ACHN (cell line): ENCODE data around the gene OPCML.

Experiments
- DNase-seq: peaks from one replicate; pipeline ENCODE4 v3.0.0-alpha.2; 2015
- in situ Hi-C: cut with HindIII; loops from 2 replicates; pipeline ENCODE4 v1.10.0; 2017; ENCODE audit warnings: low sequenced_read_pairs, low pct_ligation_motif_present, low pct_unique_long_range_greater_than_20kb

OPCML gene

DNA sequence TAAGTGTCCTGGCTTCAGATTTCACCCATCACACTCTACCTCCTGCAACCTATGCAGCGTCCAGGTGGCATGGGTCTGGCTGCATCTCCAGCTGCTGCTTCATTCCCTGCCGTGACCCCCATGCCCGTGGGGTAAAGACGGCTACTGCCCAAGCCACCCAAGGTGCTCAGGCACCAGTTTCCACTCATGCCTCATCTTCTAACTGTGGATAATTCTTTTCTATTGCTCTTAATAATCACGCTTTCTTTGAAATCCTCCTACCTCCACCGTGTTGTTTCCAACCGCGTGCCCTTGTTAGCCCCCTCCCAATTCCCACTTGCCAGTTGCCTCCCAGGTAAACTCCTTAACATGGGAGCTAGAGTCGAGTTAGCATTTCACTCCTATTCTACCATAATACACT, 738.5 kb downstream of the OPCML start:
- DNase-seq, result no peak
- in situ Hi-C loops, result no loop called here

DNA sequence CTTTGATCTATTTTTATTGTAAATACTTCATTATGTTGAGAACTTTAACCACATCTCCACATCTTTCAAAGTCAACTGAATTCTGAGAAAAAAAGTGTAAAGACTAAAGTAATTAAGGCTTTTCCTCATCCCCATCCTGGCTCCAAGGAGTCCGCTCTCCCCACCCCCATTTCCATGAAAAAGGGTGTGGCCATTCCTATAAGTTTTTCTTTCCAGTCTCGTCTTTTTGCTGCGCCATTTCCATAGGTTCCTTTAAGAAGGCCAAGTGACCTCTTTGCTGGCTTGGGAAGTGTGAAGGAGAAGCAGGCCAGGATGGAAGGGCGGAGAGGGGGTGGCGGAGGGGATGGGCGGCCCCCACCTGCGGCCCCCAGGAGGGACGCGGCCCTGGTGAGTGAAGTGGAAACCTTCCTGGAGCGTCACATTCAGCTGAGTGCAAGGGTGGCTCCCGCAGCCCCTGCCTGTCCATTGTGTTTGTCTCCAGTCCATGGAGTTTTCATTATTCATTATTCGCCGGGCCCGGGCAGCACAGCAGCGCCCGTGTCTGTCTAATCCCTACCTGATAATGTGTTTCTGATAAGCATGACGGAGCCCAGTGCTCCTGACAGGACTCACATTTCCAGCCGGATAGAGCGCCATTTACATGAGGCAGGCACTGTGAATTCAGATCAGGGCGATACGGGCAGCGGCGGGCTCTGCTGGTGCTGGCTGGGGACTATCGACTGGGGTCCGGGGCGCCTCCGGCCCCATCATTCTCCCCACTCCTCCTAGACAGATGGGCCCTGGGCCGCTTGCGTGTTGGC, 739.8 kb downstream of the OPCML start:
- in situ Hi-C loops, result no loop called here
- DNase-seq, result no peak

DNA sequence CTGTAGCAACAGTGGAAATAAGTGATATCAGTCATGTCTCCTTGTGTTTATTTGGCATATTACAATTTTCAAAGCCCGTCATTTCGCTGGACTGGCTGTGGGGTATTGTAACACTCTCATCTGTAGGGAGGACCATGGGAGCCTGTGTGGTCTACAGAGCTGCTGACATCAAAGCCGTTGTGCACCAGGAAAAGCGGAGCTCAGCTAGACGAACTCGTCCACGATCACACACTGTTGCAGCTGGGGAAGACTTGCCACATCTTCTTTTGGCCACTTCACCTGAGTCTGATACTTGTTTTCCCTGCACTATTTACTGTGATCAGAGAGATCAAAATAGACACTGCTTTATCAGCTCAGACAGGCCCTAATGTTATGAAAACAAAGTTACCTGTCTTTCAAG, 741.3 kb downstream of the OPCML start:
- in situ Hi-C loops, result no loop called here

DNA sequence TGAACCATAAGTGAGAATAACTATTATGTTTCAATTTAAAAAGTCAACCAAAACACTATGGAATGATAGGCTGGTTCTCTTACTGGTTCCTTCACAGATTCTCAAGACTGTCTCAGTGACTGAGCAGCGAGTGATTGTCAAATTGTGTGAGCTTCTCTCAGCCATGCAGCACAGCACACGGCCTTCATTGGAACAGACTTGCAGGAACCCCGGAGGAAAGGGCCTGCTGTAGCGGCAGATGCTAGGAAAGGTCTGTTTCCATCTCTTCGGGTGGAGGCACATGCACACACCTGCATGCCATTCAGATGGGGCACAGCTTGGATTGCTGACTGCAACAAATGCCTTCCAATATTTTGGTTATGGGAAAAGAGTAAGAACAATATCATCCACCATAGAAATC, 741.8 kb downstream of the OPCML start:
- no peak for DNase-seq
- in situ Hi-C loops, result no loop called here

More for the DNA sequence above, 741.3 kb downstream of the OPCML start:
- DNase-seq, result no peak

DNA sequence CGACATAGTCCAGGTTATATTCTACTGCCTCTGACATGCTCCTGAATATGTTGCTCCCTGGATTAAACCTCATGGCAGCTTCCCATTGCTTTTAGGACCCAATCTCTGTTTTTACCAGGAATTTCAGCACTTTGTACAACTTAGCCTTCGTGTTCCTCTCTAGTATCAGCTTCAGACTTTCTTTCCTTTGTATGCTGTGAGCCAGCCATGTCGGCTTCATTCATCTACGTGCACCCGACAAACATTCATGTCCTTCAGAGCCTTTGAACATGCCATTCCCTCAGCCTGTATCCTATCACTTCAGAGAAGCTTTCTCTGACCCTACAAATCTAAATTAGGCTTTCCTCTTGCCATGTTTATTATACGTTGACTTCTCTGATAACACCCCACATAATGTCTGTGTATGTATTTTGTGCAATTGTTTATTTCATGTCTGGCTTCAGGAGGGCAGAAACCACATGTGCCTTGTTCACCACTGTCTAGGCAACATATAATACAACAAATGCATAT, 743.4 kb downstream of the OPCML start:
- in situ Hi-C loops, result no loop called here
- no peak for DNase-seq

DNA sequence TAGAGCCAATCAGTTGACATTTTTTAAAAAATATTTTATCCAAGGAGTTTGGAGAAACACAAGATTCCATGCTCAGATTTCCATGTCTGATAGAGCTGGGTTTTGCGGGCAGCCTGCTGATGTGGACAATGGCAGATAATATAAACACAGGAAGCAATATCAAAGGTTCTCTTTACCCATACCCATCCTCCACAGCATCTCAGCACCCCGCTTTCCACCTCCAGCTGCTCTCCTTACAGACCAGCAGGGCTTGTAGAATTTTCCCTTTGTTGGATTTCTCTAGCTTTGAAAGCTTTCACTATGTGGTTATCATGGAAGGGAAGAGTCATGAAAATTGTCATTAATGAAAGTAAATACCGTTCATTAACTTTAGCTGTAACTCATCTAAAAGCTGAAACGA, 746.4 kb downstream of the OPCML start:
- no peak for DNase-seq
- in situ Hi-C loops, result no loop called here

DNA sequence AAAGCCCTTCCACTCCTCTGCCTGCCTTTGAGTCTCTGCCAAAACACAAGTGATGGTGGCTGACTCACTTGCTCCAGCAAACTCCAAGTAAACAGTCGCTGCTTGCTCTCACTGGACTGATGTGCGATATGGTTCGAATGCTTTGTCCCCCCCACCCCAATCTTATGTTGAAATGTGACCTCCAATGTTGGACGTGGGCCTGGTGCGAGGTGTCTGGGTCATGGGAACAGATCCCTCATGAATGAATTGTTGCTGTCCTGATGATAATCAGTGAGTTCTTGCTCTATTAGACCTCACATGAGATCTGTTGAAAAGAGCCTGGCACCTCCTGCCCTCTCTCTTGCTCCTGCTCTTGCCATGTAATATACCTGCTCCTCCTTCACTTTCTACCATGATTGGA, 747.9 kb downstream of the OPCML start:
- no peak for DNase-seq
- in situ Hi-C loops, result no loop called here

DNA sequence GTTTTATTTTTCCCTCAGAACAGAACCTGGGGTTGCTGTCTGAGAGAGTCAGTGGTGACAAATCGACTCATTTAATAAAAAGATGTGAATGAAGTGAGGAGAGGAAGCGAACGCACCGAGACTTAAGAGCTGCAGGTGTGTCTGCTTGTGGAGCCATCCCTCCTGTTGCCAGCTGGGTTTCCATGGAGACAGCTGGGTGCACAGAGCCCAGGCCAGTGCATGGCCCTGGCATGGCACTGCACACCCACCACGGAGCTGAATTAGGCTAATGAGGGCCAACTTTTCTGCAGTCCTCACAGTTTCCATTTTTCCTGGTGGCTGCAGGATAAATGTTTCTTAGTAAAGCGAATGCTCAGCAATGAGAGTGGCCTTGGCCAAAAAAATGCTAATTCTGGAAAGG, 750.2 kb downstream of the OPCML start:
- in situ Hi-C loops, result no loop called here
- no peak for DNase-seq

DNA sequence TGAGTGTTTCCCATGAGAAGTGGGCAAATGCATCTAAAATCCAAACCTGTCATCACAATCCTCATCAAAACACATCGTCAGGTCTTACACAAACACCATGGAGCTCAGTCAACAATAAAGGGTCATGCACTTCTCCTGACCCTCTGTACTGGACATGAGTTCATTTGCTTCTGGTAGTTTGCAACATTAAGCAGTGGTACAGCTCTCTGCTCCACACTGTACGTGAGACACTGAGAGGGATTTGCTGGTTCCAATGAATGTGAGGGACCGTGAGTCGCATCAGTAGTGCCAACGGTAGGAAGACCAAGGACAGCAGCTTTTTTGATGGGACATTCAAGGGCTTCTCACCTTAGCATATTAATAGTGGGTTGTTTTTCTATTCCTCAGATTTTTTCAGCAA, 752.3 kb downstream of the OPCML start:
- no peak for DNase-seq
- in situ Hi-C loops, result no loop called here

DNA sequence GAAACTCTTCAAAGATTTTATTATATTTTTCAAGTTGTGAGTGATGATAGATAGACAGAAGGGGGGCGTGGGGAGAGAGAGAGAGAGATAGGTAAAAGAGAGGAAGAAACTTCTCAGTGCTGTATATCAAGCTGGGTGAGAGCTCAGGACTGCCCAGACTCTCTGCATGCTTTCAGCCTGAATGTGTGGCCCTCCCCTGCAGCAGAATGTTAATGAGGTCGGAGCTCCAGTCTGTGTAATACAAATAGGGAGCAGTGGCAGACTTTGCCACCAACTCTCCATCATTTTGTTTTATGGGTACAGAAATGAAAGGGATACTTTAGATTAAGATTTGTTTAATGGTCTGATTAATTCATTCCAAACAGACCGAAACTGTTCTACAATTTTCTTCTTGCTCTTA, 752.8 kb downstream of the OPCML start:
- no peak for DNase-seq
- in situ Hi-C loops, result no loop called here

DNA sequence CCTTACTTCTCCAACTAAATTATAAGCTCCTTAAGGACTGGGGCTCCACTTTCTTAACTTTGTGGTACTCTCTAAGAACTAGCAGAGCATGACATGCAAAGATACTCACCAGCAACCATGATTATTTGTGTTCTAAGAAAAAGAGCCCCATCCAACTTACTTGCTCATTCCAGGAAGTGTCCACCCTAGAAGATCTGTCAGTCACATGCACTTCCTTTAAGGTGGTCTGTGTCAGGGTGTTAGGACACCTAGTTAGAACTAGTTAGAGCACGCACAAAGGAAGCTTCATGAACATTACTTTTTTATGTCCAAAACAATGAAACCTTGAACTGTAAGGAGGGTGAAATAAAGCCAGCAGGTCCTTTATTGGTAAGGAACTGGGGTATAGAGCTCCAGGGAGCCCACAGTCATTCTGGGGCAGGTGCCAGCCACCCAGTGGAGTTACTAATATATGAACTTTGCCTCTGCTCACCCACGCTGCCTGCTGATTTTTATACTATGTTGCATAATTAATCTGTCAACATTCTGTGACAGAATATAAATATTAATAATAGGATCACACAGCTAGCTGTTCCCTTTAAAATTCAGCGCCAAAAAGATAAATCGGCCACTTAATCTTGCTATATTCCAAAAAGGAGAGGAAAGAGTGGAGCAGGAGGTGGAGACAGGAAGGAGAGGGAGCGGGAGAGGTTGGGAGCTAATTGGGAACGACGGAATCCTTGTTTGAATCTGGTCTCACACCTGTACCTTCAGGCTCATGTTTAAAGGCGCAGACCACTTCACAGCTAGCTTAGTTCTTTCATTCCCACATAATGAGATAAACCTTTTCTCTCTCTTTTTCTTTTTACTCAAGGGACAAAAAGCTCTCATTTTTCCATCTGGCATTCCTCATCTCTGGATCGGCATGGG, 755.0 kb downstream of the OPCML start:
- in situ Hi-C loops, result no loop called here
- DNase-seq, result no peak

DNA sequence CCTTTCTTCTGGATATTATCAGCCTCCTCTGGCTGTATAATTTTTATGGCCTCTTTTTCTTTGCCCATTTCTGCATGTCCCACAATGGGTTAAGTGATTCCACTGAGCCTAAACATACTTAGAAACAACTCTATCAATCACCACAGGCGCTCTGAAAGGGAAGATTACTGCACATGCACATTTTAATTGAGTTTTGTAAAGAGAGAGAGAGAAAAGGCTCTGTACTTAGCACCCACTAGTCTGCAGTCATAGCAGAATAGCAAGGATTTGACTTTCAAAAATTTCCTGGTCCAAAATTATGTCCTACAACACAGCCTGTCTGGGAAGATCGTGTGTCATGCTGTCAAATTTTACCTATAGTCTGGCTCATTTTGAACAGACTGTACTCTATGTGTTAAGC, 758.5 kb downstream of the OPCML start:
- DNase-seq, result no peak
- in situ Hi-C loops, result no loop called here

DNA sequence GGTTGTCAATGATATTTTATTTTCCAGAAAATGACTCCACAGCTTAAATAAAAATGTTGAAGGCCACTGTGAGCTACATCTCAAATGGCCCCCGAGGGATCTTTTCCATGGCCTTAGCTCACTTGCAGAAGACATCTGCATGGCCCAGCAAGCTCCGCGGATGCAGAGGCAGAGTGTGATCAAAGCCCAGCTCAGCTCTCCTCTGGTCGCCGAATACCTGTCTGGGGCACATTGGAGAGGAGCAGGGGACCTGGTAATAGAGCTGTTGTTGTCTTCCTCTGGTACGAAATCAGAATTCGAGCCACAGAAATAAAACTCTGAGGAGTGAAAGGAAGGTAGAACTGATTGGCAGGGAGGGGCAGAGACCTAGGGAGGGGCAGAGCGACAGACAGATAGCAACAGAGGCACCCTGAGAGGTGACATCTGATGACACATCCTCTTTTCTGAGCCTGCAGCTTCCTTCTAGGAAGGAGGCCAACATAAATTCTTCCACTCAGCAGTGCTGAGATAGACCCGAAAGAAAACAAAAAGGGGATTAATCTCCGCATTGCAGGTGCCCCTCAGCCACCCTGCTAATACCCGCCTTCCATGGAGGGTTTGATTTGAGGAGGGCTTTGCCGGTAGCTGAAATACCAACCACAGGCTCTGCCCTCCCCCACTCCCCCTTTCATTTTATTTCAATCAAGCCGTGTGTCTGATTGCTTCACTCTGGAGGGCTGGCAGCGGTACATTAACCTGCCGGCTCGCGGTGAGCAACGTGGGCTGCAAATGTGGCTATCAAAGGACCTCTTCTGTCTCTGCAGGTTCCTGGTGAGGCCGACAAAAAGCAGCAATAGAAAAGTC, 759.4 kb downstream of the OPCML start:
- in situ Hi-C loops, result no loop called here
- no peak for DNase-seq

DNA sequence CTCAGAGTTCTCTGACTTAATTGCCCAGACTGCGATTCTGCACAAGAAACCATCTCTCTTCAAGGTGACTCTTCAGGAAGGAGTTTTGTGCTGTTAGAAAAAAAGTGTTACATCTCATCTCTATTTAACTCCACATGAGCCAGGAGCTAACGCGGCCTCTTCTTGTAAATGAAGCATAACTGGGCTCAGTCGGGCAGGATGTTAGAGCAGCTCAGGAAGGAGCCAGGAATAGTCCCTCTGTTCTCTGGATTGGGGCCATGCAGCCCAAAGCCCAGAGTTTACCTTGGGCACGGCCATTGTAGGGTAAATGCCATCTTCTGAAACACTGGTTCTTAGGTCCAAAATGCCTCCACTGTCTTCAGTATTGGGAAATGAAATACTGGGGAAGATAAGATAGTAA, 760.6 kb downstream of the OPCML start:
- in situ Hi-C loops, result no loop called here

DNA sequence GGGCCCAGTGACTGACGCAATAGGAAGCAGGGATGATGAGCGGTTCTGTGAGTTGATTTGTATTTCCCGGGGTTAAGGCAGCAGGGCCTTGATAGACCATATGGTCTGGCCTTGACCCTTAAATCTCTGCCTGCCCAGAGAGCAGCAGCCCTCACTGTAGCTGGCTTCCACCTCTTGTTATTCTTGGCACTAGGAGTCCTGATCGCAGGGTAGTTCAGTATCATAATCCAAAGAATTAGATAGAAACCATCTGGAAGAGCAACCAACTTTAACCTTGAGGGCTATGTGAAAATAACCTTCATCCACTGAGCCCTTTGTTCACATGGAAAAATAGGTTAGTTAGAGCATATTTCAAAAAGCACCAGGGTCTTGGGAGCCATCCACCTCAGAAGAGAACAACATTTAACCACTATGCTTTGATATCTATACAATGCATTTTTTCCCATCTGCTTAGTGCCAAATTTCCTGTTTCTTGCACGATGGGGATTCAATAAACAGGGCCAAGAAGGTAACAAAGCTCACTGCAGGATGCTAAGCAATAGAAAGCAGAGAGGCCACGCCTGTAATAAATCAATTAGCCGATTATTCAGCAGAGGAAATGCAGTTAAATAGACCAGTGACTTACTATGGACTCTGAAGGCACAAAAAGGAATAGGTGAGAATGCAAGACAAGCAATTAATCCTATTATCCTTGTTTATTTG, 761.3 kb downstream of the OPCML start:
- in situ Hi-C loops, result no loop called here
- DNase-seq, result no peak

More for the DNA sequence above, 760.6 kb downstream of the OPCML start:
- DNase-seq, result no peak

DNA sequence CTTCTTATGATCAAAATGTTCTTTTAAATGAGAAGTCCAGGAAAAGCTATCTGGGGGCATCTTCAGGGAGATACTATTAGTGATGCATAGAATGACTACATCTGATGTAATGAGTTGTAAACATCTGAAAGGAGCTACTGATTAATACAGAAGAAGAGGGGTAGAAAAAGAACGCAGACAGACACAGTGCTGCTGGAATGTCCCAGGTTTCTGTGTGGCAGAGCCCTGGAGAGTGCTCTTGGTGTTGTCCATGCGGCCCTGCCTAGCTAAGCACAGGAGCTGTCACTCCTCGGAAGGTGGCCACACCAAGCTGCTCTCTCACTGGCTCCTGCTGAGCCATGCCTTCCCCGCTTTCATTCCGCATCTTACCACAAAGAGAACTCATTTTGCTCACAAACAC, 768.8 kb downstream of the OPCML start:
- DNase-seq, result no peak
- in situ Hi-C loops, result no loop called here

DNA sequence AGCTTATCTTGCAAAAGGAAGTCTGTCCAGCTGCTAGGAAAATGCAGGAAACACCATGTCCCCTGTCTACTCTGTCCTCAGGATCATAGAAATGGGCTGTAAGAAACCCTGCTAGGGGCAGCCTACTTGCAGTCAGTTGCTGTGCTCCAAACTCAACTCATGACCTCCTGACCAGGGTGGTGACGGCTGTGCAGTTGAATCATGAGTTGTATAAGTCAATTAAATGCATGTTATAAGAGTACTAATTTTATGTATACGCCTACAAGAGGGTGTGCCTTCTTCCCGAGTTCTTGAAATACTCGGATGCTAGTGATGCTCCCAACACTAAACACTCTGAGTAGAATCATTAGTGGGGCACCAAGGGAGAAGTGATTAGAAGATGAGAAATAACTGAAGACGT, 776.4 kb downstream of the OPCML start:
- in situ Hi-C loops, result no loop called here
- DNase-seq, result no peak

DNA sequence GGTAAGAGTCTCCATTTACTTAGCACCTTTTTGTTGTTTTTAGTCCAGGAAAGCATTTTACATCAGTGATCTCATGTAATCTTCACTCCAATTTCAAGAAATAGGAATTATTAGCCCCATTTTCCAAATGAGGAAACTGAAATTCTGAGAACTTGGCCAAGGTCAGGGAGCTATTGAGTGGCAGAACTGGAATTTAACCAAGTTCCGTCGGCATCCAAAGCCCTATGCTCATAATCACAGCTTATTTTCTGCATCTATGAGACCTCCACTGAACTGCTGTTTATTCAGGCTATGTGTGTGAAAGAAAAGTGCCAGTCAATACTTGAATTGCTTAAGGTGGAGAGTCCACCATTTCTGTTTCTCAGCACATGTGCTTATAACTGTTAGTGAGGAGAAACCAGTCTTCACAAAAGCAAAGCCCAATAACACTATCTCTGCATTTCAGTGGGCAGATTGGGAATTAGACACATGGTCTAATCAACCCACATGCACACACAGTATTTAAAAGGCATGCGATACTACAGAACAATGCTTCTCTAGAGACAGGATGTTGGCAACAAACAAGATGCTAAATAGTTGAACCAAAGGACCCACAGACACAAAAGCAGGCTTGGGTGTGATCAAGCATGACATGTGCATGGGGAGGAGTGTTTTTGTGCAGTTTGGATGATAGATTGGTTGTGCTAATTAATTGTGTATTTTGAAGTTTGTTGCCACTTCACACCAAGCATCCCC, 780.6 kb downstream of the OPCML start:
- no peak for DNase-seq
- in situ Hi-C loops, result no loop called here
